Measurements from ENCODE around the gene DNAH7. TPM values are rescaled to one million over a fixed set of nuclear protein-coding genes. Genes with fewer than 3 reads are reported as not detected.

The DNAH7 gene
- total and polyA plus RNA-seq, 2 of the 4 experiments (the other 2 are of a cell fraction): 0.22 to 0.36 TPM

GRCh38 chr2:196041786-196042185, 26.9 kb downstream of the DNAH7 start:
- no peak for TF ChIP-seq MAZ (IDR thresholded peaks at IDR 0.05; ENCODE audit: borderline replicate concordance, low read depth, low read length)
- TF ChIP-seq, protein P1, sequence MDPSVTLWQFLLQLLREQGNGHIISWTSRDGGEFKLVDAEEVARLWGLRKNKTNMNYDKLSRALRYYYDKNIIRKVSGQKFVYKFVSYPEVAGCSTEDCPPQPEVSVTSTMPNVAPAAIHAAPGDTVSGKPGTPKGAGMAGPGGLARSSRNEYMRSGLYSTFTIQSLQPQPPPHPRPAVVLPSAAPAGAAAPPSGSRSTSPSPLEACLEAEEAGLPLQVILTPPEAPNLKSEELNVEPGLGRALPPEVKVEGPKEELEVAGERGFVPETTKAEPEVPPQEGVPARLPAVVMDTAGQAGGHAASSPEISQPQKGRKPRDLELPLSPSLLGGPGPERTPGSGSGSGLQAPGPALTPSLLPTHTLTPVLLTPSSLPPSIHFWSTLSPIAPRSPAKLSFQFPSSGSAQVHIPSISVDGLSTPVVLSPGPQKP (IDR thresholded peaks at IDR 0.05; ENCODE audit: borderline replicate concordance, low read depth, low read length): no peak
- TF ChIP-seq POLR2A (IDR thresholded peaks at IDR 0.05; ENCODE audit: low read depth, low read length): no peak
- TF ChIP-seq MXI1 (IDR thresholded peaks at IDR 0.05; ENCODE audit: borderline replicate concordance, low read depth, low read length): no peak
- TF ChIP-seq MAFK (IDR thresholded peaks at IDR 0.05; ENCODE audit: low read depth, low read length): no peak
- TF ChIP-seq SMC3 (IDR thresholded peaks at IDR 0.05; ENCODE audit: low read depth, low read length): no peak
- no peak for TF ChIP-seq NFE2L2 (IDR thresholded peaks at IDR 0.05; ENCODE audit: low read depth, low read length)
- TF ChIP-seq BHLHE40 (IDR thresholded peaks at IDR 0.05; ENCODE audit: low read depth, low read length): no peak
- TF ChIP-seq RCOR1 (IDR thresholded peaks at IDR 0.05; ENCODE audit: insufficient replicate concordance, low read length): no peak
- TF ChIP-seq CTCF (conservative IDR thresholded peaks at IDR 0.05; ENCODE audit: low read depth, low read length): no peak
- H3K4me3 ChIP-seq (ENCODE audit: insufficient read depth, low read depth, low read length): no peak overlapping the region
- H3K4ac ChIP-seq (ENCODE audit: low read depth, low read length): no peak overlapping the region
- H3K4me1 ChIP-seq (ENCODE audit: control insufficient read depth, insufficient read depth, low read length): 0 out of 2 replicates have a peak, but pooled peaks cover 2% of the 10 kb centered on the region
- no peak overlapping the region for H2BK5ac ChIP-seq (ENCODE audit: low read depth, low read length, poor library complexity, severe bottlenecking)
- no peaks in the 10 kb centered on the region for H3K9me1 ChIP-seq (ENCODE audit: insufficient read depth, low read length)
- no TSS peak for BruUV-seq (replicated peaks)
- H3K27ac ChIP-seq (ENCODE audit: insufficient read depth, low read length): no peak overlapping the region
- H4K20me1 ChIP-seq (ENCODE audit: insufficient read depth, low read length): no peaks in the 10 kb centered on the region
- in situ Hi-C loops (cut with MboI; ENCODE audit: low sequenced_read_pairs): no loop called here
- no peak overlapping the region for H3K18ac ChIP-seq (ENCODE audit: low read depth, low read length)
- dilution Hi-C loops (cut with HindIII; ENCODE audit: low sequenced_read_pairs, unreplicated experiment): no loop called here
- H3K14ac ChIP-seq (replicated peaks; ENCODE audit: low read depth, low read length): no peak overlapping the region
- H3K36me3 ChIP-seq (ENCODE audit: control insufficient read depth, insufficient read depth, low read length): no peaks in the 10 kb centered on the region
- ChIA-PET POLR2A (ENCODE audit: unreplicated experiment) (no interaction called here), CTCF (no interaction called here)
- H3K56ac ChIP-seq (ENCODE audit: extremely low read depth, insufficient read depth, low read length): no peak overlapping the region
- H2AK5ac ChIP-seq (ENCODE audit: low read depth, low read length): no peak overlapping the region
- H2BK120ac ChIP-seq (ENCODE audit: low read depth, low read length): no peak overlapping the region
- intact Hi-C loops (cut with micrococcal nuclease): no loop called here
- no peak overlapping the region for H3K23ac ChIP-seq (ENCODE audit: low read depth, low read length)
- H2BK20ac ChIP-seq (ENCODE audit: low read depth, low read length): no peak overlapping the region
- H3K79me1 ChIP-seq (ENCODE audit: low read depth in 1 of 2, low read length in 2 of 2): no peaks in the 10 kb centered on the region
- no peak overlapping the region for H2AK9ac ChIP-seq (replicated peaks; ENCODE audit: low read depth, low read length, poor library complexity)
- DNase-seq: no peak
- ATAC-seq (ENCODE audit: low read depth): no peak
- no peak overlapping the region for H4K5ac ChIP-seq (ENCODE audit: low read depth, low read length)
- H3K27me3 ChIP-seq (ENCODE audit: control insufficient read depth, insufficient read depth, low read length): no peaks in the 10 kb centered on the region
- H4K8ac ChIP-seq (ENCODE audit: low read depth in 2 of 2, low read length in 2 of 2): no peak overlapping the region
- no peak overlapping the region for H3K9ac ChIP-seq (ENCODE audit: low read depth, low read length)
- no peak overlapping the region for H4K91ac ChIP-seq (ENCODE audit: insufficient read depth, low read depth, low read length)
- H3K4me2 ChIP-seq (ENCODE audit: low read depth, low read length): no peak overlapping the region
- H3K9me3 ChIP-seq (ENCODE audit: control insufficient read depth, insufficient read depth, low read length): no peaks in the 10 kb centered on the region
- no peak overlapping the region for H2AFZ ChIP-seq (replicated peaks; ENCODE audit: low read length, poor library complexity)
- H2BK15ac ChIP-seq (ENCODE audit: low read depth, low read length): no peak overlapping the region

Measured in IMR-90 (cell line).